HG03097 (cell line): ENCODE measurements around the gene DTX4.
A peak's percentile ranks its signal among the peaks of the same experiment; 100 is the strongest.
"Not testable (repeated sequence)": the region's sequence is repeated elsewhere in the genome, so short reads cannot be mapped to it uniquely, and the experiment has no call there.

Experiments used
- ATAC-seq: cut with Tn5 transposase; IDR thresholded peaks from one replicate; pipeline ENCODE4 v1.9.1; 2021; ENCODE audit not compliant: unreplicated experiment, low FRiP score

The DTX4 gene

DNA sequence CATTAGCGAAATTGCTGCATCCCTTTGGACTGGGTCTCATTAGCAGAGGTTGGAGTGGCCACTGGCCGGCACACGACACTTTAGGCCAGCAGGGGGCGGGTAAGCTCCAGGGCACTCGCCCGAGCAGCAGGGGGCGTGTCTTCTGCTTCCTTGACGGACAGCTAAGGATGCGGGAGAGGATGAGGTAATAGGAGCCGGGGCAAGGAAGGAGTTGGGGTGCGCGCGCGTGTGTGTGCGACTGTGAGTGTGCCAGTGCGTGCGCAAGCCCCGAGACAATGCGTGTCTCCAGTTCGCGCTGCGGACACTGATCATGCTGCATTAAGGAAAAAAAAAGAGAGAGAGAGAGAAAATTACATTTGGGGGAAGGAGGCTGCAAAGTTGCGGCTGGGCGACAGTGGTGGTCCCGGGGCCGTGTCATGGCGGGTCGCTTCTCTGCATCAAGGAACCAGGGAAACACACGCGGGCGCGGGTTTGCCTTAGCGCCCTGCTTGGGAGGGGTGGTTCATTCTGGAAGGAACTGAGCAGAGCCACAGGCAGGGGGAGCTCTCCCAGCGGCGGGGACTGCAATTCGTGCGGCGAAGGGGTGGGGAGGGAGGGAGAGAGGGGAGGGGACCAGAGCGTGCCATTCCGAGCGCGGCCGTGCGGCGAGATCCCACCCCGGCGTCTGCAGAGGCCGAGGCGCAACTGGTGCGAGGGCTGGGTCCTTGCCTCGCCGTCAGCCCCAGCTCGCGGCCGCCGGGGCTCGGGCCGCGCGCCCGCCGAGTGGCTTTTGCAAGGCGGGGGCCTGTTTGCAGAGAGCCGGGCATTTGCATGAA lies at the start of gene DTX4:
Gene DTX4, plus strand, starts transcription at position 625 of the 815 bp plus-strand sequence. CDS start 464 bp downstream, outside the sequence.
- peak; percentile 71 for ATAC-seq

- ATAC-seq = no peak
Observed at GRCh38 chr11:59135648-59136461, 36.1 kb upstream of the DTX4 start.

- not testable (repeated sequence) for ATAC-seq
Observed at GRCh38 chr11:59136551-59136950, 35.4 kb upstream of the DTX4 start.

DNA sequence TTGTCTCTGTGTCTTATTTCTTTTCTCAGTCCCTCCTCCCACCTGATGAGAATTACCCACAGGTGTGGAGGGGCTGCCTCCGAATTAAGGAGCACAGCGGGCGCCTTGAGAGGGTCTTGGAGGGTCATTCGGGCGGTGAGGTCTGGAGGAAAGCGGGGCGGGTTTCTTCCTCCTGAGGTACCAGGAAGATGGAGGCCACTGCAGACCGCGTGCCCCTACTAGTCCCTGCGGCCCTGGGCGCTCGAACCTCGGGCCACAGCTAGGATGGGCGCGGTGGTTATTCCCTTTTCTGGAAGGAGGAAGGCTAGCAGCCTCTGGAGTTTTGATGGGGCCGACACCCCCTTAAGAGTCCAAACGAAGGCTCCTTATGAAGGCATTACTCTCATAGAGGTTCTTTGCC lies 34.7 kb upstream of the DTX4 start:
- ATAC-seq = no peak

GRCh38 chr11:59138643-59139042 lies 33.3 kb upstream of the DTX4 start:
- no peak for ATAC-seq

DNA sequence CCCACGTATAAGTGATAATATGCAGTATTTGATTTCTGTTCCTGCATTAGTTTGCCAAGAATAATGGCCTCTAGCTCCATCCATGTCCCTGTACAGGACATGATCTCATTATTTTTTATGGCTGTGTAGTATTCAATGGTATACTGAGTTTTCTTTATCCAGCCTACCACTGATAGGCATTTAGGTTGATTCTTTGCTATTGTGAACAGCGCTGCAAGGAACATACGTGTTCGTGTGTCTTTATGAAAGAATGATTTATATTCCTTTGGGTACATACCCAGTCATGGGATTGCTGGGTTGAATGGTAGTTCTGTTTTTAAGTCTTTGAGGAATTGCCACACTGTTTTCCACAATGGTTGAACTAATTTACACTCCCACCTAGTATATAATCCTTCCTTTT lies 30.7 kb upstream of the DTX4 start:
- no peak for ATAC-seq

GRCh38 chr11:59141673-59142460 lies 30.1 kb upstream of the DTX4 start:
- ATAC-seq = no peak

- peak; percentile 75 for ATAC-seq
Observed at GRCh38 chr11:59142530-59143507, 29.1 kb upstream of the DTX4 start, which contains the start of gene FAM111A. Gene FAM111A (plus strand): TSS chr11:59142856. CDS start chr11:59148873, 6,017 bp downstream.

DNA sequence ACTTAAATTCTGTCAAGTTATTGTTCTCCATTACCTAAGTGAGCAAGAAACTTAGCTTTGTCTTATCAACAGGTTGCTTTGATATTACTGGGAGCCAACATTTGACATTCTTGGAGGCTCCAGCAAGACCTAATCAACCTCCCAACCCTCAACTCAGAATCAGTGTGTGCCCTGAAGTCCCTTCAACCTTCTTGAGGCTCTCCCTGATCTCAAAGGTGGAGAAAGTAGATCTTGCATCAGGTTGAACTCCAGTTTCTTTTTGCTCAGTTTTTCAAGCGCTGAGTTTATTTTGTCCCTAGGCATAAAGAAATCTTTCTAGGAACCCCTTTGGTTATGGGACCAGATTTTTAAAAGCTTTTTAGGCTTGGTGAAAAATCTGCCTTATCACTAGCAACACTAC lies 27.8 kb upstream of the DTX4 start:
- ATAC-seq = no peak

GRCh38 chr11:59144579-59145345 lies 27.2 kb upstream of the DTX4 start:
- ATAC-seq = no peak

GRCh38 chr11:59145534-59145933 lies 26.4 kb upstream of the DTX4 start:
- no peak for ATAC-seq

- ATAC-seq = no peak
Observed at GRCh38 chr11:59151761-59152160, 20.2 kb upstream of the DTX4 start.

- ATAC-seq = peak; percentile 55
Observed at GRCh38 chr11:59152312-59152951, 19.5 kb upstream of the DTX4 start.

GRCh38 chr11:59154610-59155009 lies 17.3 kb upstream of the DTX4 start:
- ATAC-seq = no peak

GRCh38 chr11:59157433-59157832 lies 14.5 kb upstream of the DTX4 start:
- ATAC-seq = no peak

- ATAC-seq = peak; percentile 66
Observed at GRCh38 chr11:59158206-59159068, 13.5 kb upstream of the DTX4 start.

DNA sequence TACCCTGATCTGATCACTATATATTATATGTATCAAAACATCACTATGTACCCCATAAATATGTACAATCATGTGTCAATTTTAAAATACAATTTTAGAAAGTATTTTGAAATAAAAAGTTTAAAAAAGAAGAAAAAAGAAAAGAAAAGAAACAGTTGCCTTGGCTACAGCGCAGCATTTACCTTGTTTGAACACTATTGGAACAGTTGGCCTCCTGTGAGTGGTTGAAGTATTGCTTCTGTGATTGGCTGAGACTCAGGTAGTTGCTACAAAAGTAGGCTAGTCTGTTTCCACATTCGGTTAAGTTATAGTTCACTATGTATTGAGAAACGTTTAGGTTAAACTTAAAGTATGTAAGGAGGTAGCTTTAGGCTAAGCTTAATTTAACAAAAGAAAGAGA lies 7.9 kb upstream of the DTX4 start:
- ATAC-seq = no peak
